HUDEP-2 (cell line): ENCODE measurements around the gene MYO3B.
A peak's percentile ranks its signal among the peaks of the same experiment; 100 is the strongest.

Source experiments
- DNase-seq, 76 experiments: peaks; one replicate each; lab custom pipeline; 2025; ENCODE audit not compliant: unreplicated experiment in 76 of 76; lab: John Stamatoyannopoulos, UW

Gene MYO3B

DNA sequence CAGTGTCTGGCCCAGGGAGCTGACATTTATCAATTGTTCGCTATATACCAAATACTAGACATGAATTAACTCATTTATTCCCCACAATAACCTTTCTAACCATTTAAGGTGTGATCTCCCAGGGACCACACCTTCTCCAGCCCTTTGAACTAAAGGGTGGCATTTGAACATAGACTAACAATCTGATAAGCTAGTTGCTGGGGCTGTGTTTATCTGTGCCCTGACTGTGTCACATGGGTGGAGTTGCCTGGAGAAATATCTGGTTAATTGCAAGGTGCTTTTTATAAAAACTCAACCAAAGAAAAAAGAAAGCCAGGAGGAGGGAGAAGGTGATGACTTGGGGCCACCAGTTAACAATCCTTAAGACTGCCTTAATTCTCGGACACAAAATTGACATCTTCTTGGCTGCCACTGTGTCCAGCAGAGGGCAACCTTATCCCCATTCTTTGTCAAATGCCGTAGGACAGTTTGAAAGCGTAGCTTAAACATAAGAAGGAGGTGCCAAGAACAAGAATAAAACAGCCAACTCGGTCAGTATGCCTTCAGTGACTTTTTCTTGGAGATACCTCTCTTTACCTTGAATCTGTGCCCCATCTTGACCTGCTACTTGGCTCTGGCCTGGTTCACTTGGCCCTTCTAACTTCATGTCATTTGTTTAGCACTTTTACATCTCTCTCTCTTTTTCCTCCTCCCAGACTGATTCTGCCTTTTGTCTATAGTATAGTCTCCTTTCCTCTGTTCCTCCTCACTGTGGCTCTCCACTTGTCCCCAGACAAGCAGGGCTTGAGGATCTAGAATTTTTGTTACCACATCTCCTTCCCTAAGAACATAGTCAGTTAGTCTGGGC is 183.4 kb downstream of the MYO3B start:
- DNase-seq, result peak in 33 of 76 experiments; percentile 2 to 54 (median 17)

DNA sequence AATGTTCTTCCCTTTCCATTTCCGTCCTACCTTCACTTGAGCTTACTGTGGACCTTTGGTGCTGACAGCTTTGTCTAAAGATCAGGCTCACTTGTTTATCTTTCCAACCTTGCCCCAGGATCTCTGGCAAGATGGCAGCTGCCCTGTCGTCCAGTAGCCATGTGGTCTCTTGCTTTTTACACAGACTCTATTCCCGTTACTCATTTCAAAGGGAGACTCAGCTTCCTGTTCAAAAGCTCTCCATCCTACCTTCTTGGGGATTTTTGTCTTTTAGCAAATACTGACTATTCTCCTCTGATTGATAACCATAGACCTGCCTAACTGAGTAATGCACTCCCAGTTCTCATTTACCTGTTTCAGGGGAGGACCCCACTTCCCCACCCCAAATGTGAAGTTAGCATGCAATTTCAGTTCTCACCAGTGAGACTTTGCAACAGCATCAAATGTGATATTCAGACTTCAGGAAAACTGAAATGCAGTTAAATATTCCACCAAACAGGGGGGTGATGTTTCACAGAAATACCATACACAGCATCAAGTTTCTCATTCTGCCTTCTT is 184.4 kb downstream of the MYO3B start:
- no peak for DNase-seq

DNA sequence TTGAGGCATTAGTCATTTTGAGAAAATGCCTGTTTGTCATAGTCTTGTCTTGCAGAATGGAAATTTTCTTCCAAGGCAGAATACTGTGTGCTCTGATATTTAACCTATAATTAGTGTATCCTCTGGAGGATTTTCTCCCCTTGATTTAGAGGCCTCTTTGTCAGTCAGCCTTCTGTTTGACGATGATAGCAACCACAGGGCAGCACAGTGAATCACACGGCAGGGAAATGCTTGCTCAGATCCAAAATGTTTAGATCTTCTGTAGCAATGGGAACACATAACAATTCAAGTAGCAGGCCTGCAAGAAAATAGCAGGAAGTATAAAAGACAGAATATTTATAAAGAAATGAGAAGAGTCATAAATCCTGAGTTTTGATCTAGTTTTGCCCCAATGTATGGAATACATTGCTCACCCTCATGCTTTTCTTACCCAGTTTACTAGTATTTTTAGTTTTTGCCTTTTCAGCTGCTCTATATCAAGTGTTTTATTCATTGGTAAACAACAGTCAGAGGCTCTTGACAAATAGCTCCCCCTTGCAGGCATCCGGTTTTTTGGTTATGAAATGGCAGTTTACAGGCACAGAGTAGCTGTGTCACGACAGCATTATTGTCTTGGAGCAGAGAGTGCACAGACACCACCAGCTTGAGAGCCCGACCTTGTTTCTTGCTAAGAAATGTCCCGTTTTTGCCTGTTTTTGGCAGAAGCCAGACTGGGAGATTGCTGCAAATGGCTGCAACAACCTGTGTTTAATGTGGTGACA is 185.1 kb downstream of the MYO3B start:
- DNase-seq, result peak in 2 of 76 experiments; percentile 11 to 14

DNA sequence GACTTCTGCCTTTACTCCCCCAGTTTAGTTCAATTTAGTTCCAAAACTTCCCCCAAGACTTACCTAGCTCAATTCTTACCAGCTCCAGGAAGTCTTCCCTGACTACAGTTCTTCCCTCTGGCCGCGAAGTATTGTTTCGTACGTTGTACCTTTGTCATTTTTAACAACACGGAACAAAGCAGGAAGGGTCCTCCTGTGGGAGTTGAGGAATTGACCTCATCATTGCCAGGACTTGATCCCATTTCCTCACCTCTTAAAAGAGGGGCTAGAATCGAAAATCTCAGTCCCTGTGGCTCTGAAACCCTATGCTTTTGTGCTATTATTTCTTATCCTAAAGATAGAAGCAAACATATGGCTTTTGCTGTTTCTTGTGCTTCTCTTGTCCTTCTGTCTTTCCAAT is 187.1 kb downstream of the MYO3B start:
- no peak for DNase-seq

DNA sequence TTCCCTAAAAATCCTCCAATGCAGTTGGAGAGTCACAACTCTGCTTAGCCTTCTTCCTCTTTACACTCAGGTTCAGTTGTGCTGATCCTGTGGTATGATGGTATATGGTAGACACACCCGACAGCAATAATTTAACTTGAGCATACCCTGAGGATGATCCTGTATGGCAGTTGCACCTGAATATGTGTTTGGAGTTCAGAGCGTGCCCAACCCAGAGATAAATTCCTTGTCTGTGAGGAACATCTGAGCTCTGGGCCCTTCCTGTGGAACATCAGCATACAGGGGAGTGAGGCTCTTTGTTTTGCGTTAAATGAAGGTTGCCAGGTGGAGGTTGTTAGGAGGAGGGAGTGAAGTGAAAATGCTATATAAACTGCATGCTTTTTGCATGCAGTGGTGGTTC is 187.7 kb downstream of the MYO3B start:
- DNase-seq, result no peak

DNA sequence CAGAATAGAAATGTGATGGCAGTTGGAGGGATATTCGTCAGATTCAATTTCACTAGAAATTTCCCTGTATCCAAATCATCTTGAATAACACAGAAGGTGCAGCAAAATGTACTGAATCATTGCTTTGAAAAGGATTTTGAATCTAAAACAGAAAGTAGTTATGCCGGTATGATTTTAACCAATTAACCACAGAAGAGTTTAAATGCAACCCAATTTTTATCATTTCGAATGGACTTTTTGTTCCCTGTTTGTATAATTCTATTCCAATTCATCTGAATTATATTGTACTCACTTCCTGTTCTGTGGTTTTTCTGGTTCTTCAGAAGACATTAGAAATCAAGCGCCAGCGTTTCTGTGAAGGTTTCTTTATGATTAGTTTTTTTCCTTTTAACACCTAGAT is 190.4 kb downstream of the MYO3B start:
- DNase-seq, result no peak

DNA sequence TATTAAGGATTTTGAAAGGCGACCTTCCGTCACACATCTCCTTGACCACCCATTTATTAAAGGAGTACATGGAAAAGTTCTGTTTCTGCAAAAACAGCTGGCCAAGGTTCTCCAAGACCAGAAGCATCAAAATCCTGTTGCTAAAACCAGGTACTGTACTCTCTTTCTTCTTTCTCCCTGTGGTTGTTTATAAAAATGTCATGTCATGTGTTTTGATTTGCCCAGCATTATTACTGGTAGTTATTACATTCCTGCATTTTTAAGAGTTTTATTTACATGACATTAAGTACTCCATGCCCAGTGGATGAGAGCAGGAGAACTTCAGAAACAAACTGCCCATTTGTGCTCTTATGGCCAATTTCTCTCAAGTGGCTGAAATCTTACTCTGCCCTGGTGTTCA is 191.3 kb downstream of the MYO3B start:
- DNase-seq, result no peak

DNA sequence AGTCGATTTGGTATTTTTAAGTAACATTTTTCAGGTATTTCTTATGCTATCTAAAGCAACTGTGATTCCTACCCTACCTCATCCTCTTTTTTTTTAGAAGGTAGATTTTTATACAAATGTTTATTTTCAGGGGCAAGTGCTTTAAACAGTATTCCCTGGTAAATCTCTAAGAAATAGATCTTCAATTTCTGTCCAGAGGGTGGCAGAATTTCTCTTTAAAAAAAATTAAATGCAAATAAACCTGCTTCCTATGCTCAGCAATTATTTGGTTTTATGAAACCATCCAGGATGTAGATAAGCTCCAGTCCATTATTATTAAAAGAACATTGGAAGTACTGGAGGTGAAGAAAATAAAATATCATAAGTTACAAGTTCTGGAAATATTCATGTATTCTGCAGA is 191.9 kb downstream of the MYO3B start:
- peak in 3 of 76 experiments; percentile 2 to 15 (median 4) for DNase-seq

DNA sequence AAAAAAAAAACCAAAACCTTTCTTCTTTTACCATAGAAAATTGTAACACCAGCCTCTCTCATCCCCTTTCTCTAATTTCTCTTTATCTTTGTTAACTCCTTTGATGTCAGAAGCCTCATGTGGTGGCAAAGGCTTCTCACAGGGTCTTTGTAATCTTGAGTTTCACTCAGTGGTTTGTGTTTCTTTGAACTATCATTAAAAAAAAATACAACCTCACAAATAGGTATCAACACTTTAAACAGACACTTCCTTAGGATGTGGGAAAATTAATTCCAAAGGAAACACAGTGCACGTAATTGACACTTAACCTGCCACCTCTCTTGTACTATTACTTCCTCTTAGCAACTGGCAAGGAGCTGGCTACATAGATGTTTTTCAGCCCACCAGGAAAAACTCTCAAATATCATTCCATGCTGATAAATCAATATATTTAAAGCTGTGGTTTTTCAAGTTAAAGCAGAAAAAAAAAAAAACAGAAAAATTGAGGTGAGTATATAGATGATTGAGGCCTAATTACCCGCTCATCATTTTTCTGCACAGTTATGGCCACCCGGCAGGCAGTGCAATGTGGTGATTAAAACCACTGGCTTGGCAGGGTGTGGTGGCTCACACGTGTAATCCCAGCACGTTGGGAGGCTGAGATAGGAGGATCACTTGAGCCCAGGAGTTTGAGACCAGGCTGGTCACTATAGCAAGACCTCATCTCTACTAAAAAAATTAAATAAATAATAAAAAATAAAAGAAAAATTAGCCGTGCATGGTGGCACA is 193.5 kb downstream of the MYO3B start:
- DNase-seq, result no peak

DNA sequence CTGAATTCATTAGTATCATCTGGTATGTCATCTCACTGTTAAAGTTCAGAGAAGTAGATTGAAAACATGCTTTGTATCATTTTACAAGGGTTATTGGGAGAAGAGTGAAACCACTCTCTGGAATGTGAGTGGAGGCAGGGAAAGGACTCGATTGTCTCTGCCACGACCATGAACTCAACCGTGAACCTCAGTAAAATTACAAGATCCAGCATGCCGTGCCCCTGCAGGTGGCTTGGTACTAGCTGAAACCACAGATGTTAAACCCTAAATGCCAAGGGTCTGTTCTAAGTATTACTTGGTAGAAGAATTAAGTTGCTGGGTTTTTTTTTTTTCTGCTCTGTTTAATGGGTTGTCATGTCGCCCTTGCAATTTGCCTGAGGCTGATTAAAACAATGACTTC is 197.2 kb downstream of the MYO3B start:
- no peak for DNase-seq

DNA sequence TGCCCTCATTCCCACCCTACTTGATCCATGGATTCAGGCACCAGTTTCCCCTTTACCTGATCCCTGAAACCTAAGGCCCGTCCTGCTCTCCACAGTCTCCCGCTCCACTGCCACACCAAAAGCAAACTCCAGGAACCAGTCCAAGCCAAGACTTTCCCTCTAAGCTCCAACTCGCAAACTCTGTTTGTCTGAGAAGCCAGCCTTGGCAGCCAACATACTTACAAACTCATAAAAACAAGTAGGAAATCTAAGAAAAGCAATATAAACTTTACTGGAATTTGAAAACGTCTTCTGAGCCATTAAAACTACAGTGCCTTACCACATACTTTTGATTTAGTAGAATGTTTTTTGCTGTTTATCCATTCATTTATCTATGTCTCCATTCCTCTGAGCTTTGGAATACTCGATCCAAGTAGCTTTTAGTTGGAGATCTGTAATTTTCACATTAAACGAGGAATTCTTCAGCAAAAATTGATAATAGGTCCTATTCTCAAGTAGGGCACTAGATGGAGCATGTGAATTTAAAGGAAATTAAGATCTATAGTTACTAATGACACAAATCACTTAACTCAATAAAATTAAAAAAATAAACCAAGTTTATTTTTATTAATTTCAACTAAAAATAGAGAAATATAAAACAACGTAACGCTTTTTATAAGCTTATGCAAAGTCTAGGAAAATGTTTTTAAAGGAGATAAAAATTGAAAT is 199.7 kb downstream of the MYO3B start:
- DNase-seq, result no peak

DNA sequence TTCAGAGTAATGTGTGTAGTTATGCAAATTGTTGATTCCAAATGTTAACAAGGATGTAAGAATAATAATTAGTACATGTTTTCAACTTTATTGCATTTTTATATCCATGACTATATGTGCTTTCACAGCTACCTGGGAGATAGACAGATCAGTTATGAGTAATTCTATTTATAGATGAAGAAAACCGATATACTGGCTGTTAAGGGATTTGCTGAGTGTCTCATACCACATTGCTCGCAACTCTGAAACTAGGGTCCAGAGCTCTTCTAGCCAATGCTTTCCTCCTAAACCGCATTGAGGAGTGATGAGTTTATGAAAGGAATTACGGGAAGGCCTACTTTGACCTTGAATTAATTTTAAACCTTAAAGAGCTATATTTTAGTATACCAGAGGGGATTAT is 202.3 kb downstream of the MYO3B start:
- no peak for DNase-seq

DNA sequence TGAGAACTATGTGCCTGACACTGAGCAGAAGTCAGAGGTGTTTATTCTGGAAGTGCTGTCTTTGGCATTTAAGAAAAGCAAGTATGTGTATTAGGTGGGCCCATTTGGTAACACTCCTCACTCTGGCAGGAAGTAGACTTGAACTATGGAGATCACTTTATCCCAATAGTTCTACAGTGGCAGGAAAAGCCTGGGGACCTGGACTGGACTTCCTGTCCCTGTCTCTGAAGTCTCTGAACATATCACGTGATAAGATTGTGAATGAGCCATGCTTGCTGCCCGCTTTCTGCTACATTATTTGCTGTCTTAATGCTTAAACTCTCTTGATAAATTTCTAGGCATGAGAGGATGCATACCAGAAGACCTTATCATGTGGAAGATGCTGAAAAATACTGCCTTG is 203.7 kb downstream of the MYO3B start:
- DNase-seq, result no peak

DNA sequence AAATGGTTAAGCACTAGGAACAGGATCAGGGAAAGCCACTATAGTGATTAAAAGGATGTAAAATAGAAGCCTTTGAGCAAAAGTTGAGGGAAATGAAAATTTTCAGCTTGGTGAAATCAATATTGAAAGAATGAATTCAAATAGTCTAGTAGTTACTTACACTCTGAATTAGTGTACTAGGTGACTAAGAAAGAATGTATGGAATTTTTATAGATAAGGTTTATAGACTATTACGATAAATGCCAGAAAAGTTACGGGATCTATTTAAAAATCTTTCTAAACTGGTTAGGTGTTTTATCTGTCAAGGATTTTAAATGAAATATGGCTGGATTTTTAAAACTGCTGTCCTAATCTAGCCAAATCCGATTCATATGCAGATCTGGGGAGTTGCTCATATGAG is 208.6 kb downstream of the MYO3B start:
- no peak for DNase-seq

DNA sequence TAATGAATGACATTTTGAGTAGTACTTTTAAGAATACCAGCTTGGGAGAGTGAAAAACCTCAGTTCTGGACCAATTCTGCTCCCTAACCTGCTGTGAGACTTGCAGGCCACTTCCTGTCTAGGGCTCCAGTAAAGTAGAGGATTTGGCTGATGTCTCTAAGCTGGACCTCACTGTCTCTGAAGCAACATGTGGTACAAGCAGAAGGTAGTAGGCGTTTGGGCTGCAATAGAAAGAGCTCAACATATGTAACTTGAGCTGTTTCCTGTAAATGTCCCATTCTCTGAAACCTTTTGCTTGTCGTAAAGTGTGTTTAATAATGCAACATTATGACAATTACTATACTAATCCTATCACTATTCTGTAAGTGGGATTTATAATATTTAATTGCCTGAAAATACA is 213.1 kb downstream of the MYO3B start:
- DNase-seq, result no peak

DNA sequence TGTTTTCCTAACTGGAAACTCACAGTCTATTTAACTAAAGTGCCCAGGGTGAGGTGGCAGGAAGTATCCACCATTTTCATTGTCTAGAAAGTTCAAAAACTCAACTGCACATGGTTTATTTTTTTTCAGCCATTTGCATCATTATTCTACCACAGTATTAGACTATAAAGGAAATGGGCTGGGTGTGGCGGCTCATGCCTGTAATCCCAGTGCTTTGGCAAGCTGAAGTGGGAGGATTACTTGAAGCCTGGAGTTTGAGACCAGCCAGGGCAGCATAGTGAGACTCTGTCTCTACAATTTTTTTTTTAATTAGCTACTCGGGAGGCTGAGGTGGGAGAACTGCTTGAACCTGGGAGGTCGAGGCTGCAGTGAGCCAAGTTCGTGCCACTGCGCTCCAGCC is 213.8 kb downstream of the MYO3B start:
- no peak for DNase-seq

DNA sequence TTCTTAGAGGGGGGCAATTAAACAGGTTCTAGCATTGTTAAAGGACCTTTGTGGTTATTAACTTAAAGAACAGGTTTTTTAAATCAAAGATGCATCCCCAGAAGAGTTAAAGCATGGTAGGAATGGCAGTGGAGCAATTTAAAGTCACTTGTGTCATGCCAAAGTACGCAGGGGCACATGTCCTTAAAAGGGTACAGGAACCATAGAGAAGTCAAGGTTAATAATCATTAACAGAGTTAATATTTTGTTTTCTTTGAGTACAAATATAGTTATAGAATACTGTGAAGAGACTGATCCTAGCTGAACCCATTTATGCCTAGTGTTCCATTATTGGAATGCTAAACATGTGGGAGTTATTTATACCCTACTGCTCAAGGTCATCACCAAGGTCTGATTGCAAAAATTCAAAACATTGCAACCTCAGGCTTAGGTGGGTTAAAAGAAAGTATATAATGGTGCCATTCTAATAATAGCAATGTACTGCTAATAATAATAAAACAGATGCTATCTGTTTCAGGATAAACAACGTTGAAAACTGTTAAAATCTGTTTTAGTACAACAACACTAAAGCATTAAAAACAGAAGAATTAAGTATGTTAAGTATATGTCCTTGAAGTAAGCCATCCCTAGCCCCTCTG is 216.0 kb downstream of the MYO3B start:
- DNase-seq, result no peak

DNA sequence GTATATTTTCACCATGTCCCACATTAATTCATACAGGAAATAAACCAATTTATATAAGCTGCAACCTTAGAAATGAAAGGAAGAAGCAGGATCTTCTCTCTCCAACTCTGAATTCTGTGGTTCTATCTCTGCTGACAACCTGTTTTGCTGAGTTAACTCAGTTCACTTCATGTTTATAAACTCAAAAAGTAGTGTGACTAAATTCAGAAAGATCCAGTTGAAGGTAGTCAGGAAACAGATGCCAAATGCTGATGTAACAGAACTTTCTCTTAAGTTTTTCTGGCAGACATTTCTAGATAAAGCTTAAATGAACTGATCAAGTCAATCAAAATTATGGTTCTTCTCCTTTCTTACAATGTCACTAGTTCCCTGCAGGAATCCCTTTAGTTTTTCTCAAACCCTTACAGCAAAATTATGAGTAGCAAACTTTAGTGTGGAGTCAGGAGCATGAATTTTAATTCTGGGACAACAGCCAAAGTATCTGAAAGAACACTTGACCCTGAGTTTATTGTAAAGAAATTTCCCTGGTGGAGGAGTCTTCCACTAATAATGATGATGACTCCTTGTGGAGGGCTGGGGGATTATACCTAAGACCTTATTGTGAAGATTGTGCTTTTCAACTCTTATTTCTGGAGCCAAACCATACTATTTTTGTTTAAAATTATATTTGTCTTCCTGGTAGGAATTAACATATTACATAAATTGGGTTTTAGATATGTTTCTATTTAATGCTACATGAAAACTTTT is 216.9 kb downstream of the MYO3B start:
- no peak for DNase-seq

DNA sequence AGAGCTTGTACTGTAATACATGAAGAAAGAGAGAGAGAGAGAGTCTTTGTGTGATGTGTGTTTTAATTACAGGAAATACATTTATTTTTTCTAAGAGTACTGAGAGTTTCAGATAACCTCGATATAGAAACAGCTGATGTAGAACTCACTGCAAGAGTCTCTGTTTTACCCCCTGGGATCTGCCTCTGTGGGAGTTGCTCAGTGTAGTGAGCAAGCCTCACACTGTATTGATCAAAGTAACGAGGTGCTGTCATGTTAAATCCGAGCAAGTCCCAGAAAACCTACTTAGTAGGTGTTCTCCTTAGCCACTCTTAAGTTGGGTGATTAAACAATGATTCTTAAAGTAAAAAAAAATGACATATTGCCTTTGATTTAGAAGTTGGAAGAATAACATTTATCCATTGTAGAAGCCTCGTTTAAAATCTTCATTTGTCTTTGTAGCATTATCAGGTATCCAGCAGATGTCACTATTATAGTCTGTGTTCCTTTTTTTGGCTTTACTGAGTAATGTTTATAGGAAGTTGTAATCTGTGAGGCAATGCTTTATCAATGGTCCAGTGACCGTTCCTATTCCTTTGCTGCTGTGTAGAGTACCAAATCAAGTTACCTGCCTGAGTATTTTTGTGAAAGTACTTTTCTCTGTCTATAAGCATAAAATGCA is 219.0 kb downstream of the MYO3B start:
- peak in 4 of 76 experiments; percentile 7 to 12 (median 8) for DNase-seq
